H1 (cell line): ENCODE data around the gene TAS2R41.

Experiments used
- POLR2A ChIP-seq, 2 experiments: IDR thresholded peaks; 1 replicate in 1 of 2; 2 replicates in 1 of 2; pipeline ENCODE4 v1.6.1; 2011; ENCODE audit warnings: low read depth in 2 of 2, low read length in 2 of 2, mild to moderate bottlenecking in 2 of 2; ENCODE audit errors: control extremely low read depth in 1 of 2
- RNF2 ChIP-seq: fragments of 200-900, 300-1000 bp; sonication (generic); IDR thresholded peaks from 2 replicates; pipeline ENCODE4 v1.7.1; 2016; ENCODE audit warnings: borderline replicate concordance, low read depth, mild to moderate bottlenecking, antibody characterized with exemption, low read length; ENCODE audit not compliant: poor library complexity, severe bottlenecking; ENCODE audit errors: missing control alignments

- TF ChIP-seq RNF2 (no peak), POLR2A (IDR thresholded peaks at IDR 0.05; ENCODE audit: control extremely low read depth in 1 of 2, low read depth in 2 of 2, low read length in 2 of 2) (no peak)
Observed at GRCh38 chr7:143510854-143511592, 33.4 kb downstream of the TAS2R41 start.
